Breast epithelium (tissue), 4 donors: ENCODE data around the gene ASPHD1. TPM values are rescaled to one million over a fixed set of nuclear protein-coding genes. Genes with fewer than 3 reads are reported as not detected.

ENCODE experiments used
- DNase-seq, 2 donors: peaks; one replicate each; pipeline ENCODE4 v3.0.0-alpha.2; 2019; ENCODE audit warnings: low spot score in 2 of 2
- H3K27ac ChIP-seq, 2 donors: fragments of 200-600 bp; sonication (generic) in 1 of 2; one replicate each; pipeline ENCODE4 v1.5.1; 2016 to 2019; ENCODE audit warnings: mild to moderate bottlenecking in 1 of 2
- H3K27me3 ChIP-seq, 2 donors: fragments of 200-600 bp; sonication (generic) in 1 of 2; one replicate each; pipeline versions ENCODE4 v1.5.1 to v1.6.0; 2017 to 2019; ENCODE audit warnings: control low read depth in 1 of 2, mild to moderate bottlenecking in 1 of 2
- H3K36me3 ChIP-seq: fragments of 200-600 bp; one replicate; pipeline ENCODE4 v1.5.1; 2019
- H3K4me1 ChIP-seq, 2 donors: fragments of 200-600 bp; sonication (generic); one replicate each; pipeline ENCODE4 v1.5.1; 2016 to 2019; ENCODE audit warnings: control low read depth in 1 of 2
- H3K4me3 ChIP-seq, 3 donors: fragments of 200-600 bp; sonication (generic); 1 replicate in 2 of 3; 2 replicates in 1 of 3; pipeline ENCODE4 v1.5.1; 2016 to 2019; ENCODE audit warnings: mild to moderate bottlenecking in 3 of 3, moderate library complexity in 2 of 3
- H3K9me3 ChIP-seq, 2 donors: fragments of 200-600 bp; sonication (generic) in 1 of 2; one replicate each; pipeline ENCODE4 v1.5.1; 2016 to 2019; ENCODE audit warnings: control low read depth in 1 of 2
- POLR2A ChIP-seq: fragments of 450-650 bp; IDR thresholded peaks from one replicate; pipeline ENCODE4 v1.6.1; 2016; ENCODE audit warnings: antibody characterized with exemption, mild to moderate bottlenecking, moderate library complexity
- POLR2AphosphoS5 ChIP-seq, 3 donors: sonication (generic); formaldehyde crosslinking; IDR thresholded peaks; one replicate each; pipeline ENCODE4 v1.6.1; 2017; ENCODE audit warnings: antibody characterized with exemption in 3 of 3
- intact Hi-C: fragments of 100-400 bp; cut with DNase I; formaldehyde crosslinking; loops from one replicate; pipeline ENCODE4 v1.15.1; 2023; ENCODE audit warnings: low total_unique reads
- total RNA-seq, 3 donors: library from RNA; depleted of rRNA; stranded (reverse); fragments of >200 nt; gene quantifications; one replicate each; pipeline ENCODE4 v1.1.0, GENCODE V29; 2016
- TF ChIP-seq, protein P1 (sequence below), 3 donors: fragments of 450-650 bp; IDR thresholded peaks; one replicate each; pipeline ENCODE4 v1.5.1; 2016 to 2017; ENCODE audit warnings: antibody characterized with exemption in 3 of 3, mild to moderate bottlenecking in 3 of 3, moderate library complexity in 3 of 3

ASPHD1 gene
- total RNA-seq, 3 donors from 2014 or later: 1.3 to 2.5 TPM; not detected in 1

DNA sequence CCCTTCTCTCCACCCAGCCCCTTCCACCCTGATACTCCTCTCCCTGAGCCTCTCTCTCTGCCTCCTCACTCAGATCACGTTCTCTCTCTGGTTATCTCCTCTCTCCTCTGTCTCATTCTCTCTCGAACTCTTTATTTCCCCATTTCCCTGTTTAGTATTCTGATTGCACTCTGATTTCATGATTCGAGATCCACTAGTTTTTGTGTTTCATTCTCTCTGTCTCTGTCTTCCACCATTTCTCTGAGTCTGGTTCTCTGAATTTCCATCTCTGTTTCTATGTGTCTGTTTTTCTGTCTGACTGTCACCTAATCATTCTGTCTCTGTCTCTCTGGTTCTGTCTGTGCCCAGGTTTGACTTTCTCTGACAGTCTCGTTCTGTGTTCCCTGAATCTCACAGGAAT is 3.0 kb upstream of the ASPHD1 start:
- Histone ChIP-seq H3K9me3 (no peaks in the 10 kb centered on the region), H3K36me3 (no peaks in the 10 kb centered on the region), H3K27me3 (peaks cover 0 to 10% of the 10 kb centered on the region in 2 donors), H3K4me3 (no peak overlapping the region), H3K27ac (no peak overlapping the region), H3K4me1 (no peaks in the 10 kb centered on the region)
- TF ChIP-seq, protein P1, sequence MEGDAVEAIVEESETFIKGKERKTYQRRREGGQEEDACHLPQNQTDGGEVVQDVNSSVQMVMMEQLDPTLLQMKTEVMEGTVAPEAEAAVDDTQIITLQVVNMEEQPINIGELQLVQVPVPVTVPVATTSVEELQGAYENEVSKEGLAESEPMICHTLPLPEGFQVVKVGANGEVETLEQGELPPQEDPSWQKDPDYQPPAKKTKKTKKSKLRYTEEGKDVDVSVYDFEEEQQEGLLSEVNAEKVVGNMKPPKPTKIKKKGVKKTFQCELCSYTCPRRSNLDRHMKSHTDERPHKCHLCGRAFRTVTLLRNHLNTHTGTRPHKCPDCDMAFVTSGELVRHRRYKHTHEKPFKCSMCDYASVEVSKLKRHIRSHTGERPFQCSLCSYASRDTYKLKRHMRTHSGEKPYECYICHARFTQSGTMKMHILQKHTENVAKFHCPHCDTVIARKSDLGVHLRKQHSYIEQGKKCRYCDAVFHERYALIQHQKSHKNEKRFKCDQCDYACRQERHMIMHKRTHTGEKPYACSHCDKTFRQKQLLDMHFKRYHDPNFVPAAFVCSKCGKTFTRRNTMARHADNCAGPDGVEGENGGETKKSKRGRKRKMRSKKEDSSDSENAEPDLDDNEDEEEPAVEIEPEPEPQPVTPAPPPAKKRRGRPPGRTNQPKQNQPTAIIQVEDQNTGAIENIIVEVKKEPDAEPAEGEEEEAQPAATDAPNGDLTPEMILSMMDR (IDR thresholded peaks at IDR 0.05): no peak
- TF ChIP-seq POLR2AphosphoS5 (IDR thresholded peaks at IDR 0.05): no peak
- TF ChIP-seq POLR2A: no peak
- intact Hi-C loops: loop anchor here (10.0 kb wide), 1 partner anchor 1877 kb away; no protein-coding TSS in a partner anchor
- DNase-seq: no peak

DNA sequence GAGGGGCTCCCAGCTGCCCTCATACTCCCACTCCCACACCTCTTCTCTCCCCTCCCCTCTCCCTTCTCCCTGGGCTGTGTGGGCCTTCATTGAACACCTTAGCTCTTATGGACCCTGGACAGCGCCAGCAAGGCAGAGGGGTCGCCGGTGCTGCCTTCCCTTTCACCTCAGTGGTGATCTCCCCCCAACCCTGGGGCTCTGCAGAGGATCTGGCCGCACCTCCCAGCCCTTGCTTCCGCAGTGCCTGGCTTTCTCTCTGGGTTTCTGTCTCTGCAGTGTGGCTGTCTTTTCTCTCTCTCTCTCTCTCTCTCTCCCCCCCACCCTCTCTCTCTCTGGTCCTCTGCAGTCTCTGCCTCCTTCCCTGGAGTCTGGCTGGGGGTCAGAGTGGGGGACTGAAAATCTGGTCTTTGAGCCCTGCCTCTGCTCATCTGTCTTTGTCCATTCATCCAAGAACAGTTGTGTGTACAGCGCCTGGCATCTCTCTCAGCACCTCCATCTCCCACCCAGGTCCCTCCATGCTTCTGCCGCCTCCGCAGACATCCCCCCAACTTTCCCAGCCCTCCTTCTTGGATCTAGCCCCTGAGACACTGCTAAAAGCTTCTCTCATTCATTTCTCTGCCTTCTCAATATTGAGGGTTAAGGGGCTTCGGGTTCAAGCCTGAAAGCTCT is 2.0 kb upstream of the ASPHD1 start:
- H3K27me3 ChIP-seq: peaks cover 0 to 10% of the 10 kb centered on the region in 2 donors
- intact Hi-C loops: loop anchor here (10.0 kb wide), 1 partner anchor 1877 kb away; no protein-coding TSS in a partner anchor
- no peaks in the 10 kb centered on the region for H3K36me3 ChIP-seq
- DNase-seq: no peak
- H3K4me1 ChIP-seq: no peaks in the 10 kb centered on the region
- TF ChIP-seq POLR2AphosphoS5 (IDR thresholded peaks at IDR 0.05) (no peak), POLR2A (no peak)
- TF ChIP-seq, protein P1 (IDR thresholded peaks at IDR 0.05): no peak
- peak overlapping the region in 2 of 3 donors; percentile 70 to 73 for H3K4me3 ChIP-seq
- H3K9me3 ChIP-seq: no peaks in the 10 kb centered on the region
- no peak overlapping the region for H3K27ac ChIP-seq

DNA sequence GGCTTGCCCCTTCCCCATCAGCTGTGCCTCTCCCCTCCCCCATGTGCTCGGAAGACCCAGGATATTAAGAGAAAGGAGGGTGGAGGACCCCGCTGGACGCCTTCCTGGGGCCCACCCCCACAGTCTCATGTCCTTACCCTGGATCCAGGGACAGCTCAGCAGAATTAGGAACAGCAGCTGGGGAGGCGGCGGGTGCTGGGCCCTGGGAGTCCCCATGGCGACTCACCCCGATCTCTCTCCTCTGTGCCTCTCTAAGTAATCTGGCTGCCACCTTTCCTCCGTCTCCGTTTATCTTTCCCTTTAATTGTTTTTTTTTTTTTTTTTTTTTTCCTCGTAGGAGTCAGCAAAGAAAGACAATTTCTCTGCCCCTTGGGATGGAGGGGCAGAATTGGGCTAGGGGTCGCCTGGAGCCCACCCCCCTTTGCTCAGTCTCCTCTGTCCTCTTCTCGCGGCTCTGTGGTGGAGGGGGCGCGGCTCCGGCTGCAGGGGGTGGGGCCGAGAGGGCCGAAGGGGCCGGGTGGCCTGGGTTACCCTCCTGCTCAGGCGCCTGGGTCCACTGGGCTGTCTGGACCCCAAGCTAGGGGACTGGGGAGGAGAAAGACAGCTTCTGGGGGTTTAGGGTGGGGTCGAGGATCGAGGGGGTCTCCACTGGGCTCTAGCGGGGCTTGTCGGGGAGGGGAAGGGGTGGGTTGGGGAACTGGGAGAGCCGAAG is 1.3 kb upstream of the ASPHD1 start:
- Histone ChIP-seq H3K36me3 (no peaks in the 10 kb centered on the region), H3K27me3 (peaks cover 0 to 10% of the 10 kb centered on the region in 2 donors), H3K4me3 (peak overlapping the region in 2 of 3 donors; percentile 70 to 73), H3K9me3 (no peaks in the 10 kb centered on the region), H3K4me1 (no peaks in the 10 kb centered on the region), H3K27ac (peak overlapping the region; percentile 64 to 73)
- no peak for TF ChIP-seq POLR2AphosphoS5 (IDR thresholded peaks at IDR 0.05)
- no peak for TF ChIP-seq POLR2A
- TF ChIP-seq, protein P1 (IDR thresholded peaks at IDR 0.05): no peak
- intact Hi-C loops: loop anchor here (10.0 kb wide), 1 partner anchor 1876 kb away; no protein-coding TSS in a partner anchor
- DNase-seq: peak in 1 of 2 donors; percentile 64

DNA sequence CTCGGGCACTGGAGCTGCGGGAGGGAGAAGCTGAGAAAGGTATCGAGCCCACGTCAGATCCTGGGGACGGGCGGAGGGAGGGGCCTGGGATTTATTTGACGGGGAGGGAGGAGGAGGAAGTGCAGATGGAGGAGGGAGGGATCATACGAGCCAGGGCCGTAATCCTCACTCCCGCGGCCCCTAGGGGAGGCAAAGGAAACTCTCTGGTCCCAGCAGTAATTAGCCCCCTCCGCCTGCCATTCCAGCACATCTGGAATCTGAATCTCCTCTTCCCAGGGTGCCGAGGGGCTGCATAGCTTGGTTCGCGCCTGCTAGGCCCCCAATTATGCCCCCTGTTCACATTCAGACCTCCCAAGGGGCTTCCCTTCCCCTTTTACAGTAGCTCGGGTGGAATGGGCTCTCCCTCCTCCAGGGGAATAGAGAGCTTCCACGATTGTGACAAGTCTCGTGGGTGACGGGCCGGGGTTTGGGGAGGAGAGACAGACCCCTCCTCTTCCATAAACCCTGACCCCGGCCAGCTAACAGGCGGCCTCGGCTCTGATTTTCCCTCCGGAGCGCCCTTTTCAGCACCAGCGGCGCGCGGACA is 679 bp upstream of the ASPHD1 start, which contains the start of gene SEZ6L2:
SEZ6L2 (minus strand) TSS at position 35 of the 586 bp plus-strand sequence. CDS start 531 bp downstream, outside the sequence.
- H3K27ac ChIP-seq: peak within 1 kb of the TSS; percentile 64 to 73
- no peaks in the 10 kb centered on the region for H3K9me3 ChIP-seq
- peak within 1 kb of the TSS; percentile 45 to 73 (median 70) for H3K4me3 ChIP-seq
- TF ChIP-seq POLR2AphosphoS5 (IDR thresholded peaks at IDR 0.05): no peak
- no peak for TF ChIP-seq POLR2A
- TF ChIP-seq, protein P1 (IDR thresholded peaks at IDR 0.05): peak in 1 of 3 donors; percentile 33
- peaks cover 0 to 10% of the 10 kb centered on the region in 2 donors for H3K27me3 ChIP-seq
- peak; percentile 55 to 83 for DNase-seq
- no peaks in the 10 kb centered on the region for H3K36me3 ChIP-seq
- H3K4me1 ChIP-seq: no peaks in the 10 kb centered on the region
- intact Hi-C loops: loop anchor here (1.0 to 10.0 kb wide), 2 partner anchors 26 to 1875 kb away; no protein-coding TSS in a partner anchor
